IMR-90 (cell line): ENCODE data around the gene NPHP4. TPM values are rescaled to one million over a fixed set of nuclear protein-coding genes. Genes with fewer than 3 reads are reported as not detected.

ENCODE experiments used
- ATAC-seq: fragments of 200-7000 bp; cut with Tn5 transposase; 2 replicates; pipeline ENCODE4 v1.9.1; 2020; ENCODE audit warnings: low read depth, mild to moderate bottlenecking, moderate library complexity
- BruUV-seq: library from RNA; stranded (reverse); fragments of 400-500 nt; replicated peaks from 2 replicates; lab custom pipeline; 2021; lab: Mats Ljungman, UMichigan
- CTCF ChIA-PET: fragments of 300-600 bp; formaldehyde crosslinking; extraction: SDS; loops from one replicate; lab custom pipeline; 2021; ENCODE audit warnings: antibody characterized with exemption; lab: Yijun Ruan, JAX
- POLR2A ChIA-PET: fragments of 300-600 bp; sonication (Branson Sonifier 250); formaldehyde crosslinking; loops from one replicate; lab custom pipeline; 2022; ENCODE audit warnings: antibody characterized with exemption; ENCODE audit not compliant: unreplicated experiment; lab: Charles Lee
- DNase-seq: peaks from one replicate; pipeline ENCODE4 v3.0.0; 2013
- H2AFZ ChIP-seq: replicated peaks from 2 replicates; pipeline ENCODE3; 2013; ENCODE audit warnings: low read length, mild to moderate bottlenecking; ENCODE audit not compliant: poor library complexity
- H2AK5ac ChIP-seq: 2 replicates; pipeline ENCODE4 v1.6.1; 2013; ENCODE audit warnings: low read depth, low read length, inconsistent platforms
- H2AK9ac ChIP-seq: replicated peaks from 2 replicates; pipeline ENCODE3; 2013; ENCODE audit warnings: mild to moderate bottlenecking, low read depth, low read length, moderate library complexity; ENCODE audit not compliant: poor library complexity
- H2BK120ac ChIP-seq: 2 replicates; pipeline ENCODE4 v1.6.1; 2013; ENCODE audit warnings: low read depth, low read length, inconsistent platforms
- H2BK15ac ChIP-seq: 3 replicates; pipeline ENCODE4 v1.6.1; 2013; ENCODE audit warnings: low read depth, low read length, inconsistent platforms
- H2BK20ac ChIP-seq: 2 replicates; pipeline ENCODE4 v1.6.1; 2013; ENCODE audit warnings: low read depth, mild to moderate bottlenecking, inconsistent platforms, low read length, moderate library complexity
- H2BK5ac ChIP-seq: 2 replicates; pipeline ENCODE4 v1.6.1; 2013; ENCODE audit warnings: mild to moderate bottlenecking, low read depth, low read length, inconsistent platforms; ENCODE audit not compliant: poor library complexity, severe bottlenecking
- H3K14ac ChIP-seq: replicated peaks from 2 replicates; pipeline ENCODE4 v1.6.1; 2013; ENCODE audit warnings: low read depth, low read length, inconsistent platforms
- H3K18ac ChIP-seq: 2 replicates; pipeline ENCODE4 v1.6.1; 2013; ENCODE audit warnings: low read depth, low read length, control low read depth
- H3K23ac ChIP-seq: 2 replicates; pipeline ENCODE4 v1.6.1; 2013; ENCODE audit warnings: low read depth, low read length, inconsistent platforms
- H3K27ac ChIP-seq: 2 replicates; pipeline ENCODE4 v1.5.1; 2013; ENCODE audit warnings: mild to moderate bottlenecking, control low read depth, low read length; ENCODE audit not compliant: insufficient read depth
- H3K27me3 ChIP-seq: 2 replicates; pipeline ENCODE4 v1.6.1; 2013; ENCODE audit warnings: low read length; ENCODE audit not compliant: control insufficient read depth, insufficient read depth
- H3K36me3 ChIP-seq: 2 replicates; pipeline ENCODE4 v1.6.1; 2013; ENCODE audit warnings: low read length, mixed read lengths; ENCODE audit not compliant: control insufficient read depth, insufficient read depth
- H3K4ac ChIP-seq: 2 replicates; pipeline ENCODE4 v1.6.1; 2013; ENCODE audit warnings: low read depth, low read length, inconsistent platforms
- H3K4me1 ChIP-seq: 2 replicates; pipeline ENCODE4 v1.6.1; 2013; ENCODE audit warnings: low read length, mixed read lengths; ENCODE audit not compliant: control insufficient read depth, insufficient read depth
- H3K4me2 ChIP-seq: 2 replicates; pipeline ENCODE4 v1.6.1; 2013; ENCODE audit warnings: low read depth, mild to moderate bottlenecking, control low read depth, low read length, moderate library complexity
- H3K4me3 ChIP-seq: 2 replicates; pipeline ENCODE4 v1.5.1; 2013; ENCODE audit warnings: low read depth, mild to moderate bottlenecking, control low read depth, low read length, moderate library complexity; ENCODE audit not compliant: insufficient read depth
- H3K56ac ChIP-seq: 2 replicates; pipeline ENCODE4 v1.6.1; 2013; ENCODE audit warnings: low read length, inconsistent platforms; ENCODE audit not compliant: insufficient read depth; ENCODE audit errors: extremely low read depth
- H3K79me1 ChIP-seq, 2 experiments: 2 replicates each; pipeline ENCODE4 v1.6.1; 2013; ENCODE audit warnings: low read length in 2 of 2, inconsistent platforms in 1 of 2, low read depth in 1 of 2
- H3K9ac ChIP-seq: 2 replicates; pipeline ENCODE4 v1.6.1; 2013; ENCODE audit warnings: low read depth, low read length, control low read depth
- H3K9me1 ChIP-seq: 2 replicates; pipeline ENCODE4 v1.6.1; 2013; ENCODE audit warnings: low read length, inconsistent platforms; ENCODE audit not compliant: insufficient read depth
- H3K9me3 ChIP-seq: 2 replicates; pipeline ENCODE4 v1.6.1; 2013; ENCODE audit warnings: low read length; ENCODE audit not compliant: control insufficient read depth, insufficient read depth
- H4K20me1 ChIP-seq: 2 replicates; pipeline ENCODE4 v1.6.1; 2013; ENCODE audit warnings: low read length, inconsistent platforms; ENCODE audit not compliant: insufficient read depth
- H4K5ac ChIP-seq: 2 replicates; pipeline ENCODE4 v1.6.1; 2013; ENCODE audit warnings: mild to moderate bottlenecking, low read depth, low read length, control low read depth
- H4K8ac ChIP-seq, 2 experiments: 2 replicates each; pipeline ENCODE4 v1.6.1; 2013; ENCODE audit warnings: low read depth in 2 of 2, low read length in 2 of 2, control low read depth in 1 of 2, inconsistent platforms in 1 of 2
- H4K91ac ChIP-seq: 2 replicates; pipeline ENCODE4 v1.6.1; 2013; ENCODE audit warnings: low read depth, low read length, inconsistent platforms; ENCODE audit not compliant: insufficient read depth
- BHLHE40 ChIP-seq: fragments of 150-350 bp; IDR thresholded peaks from 2 replicates; pipeline ENCODE4 v1.6.1; 2016; ENCODE audit warnings: mild to moderate bottlenecking, low read depth, low read length
- CEBPB ChIP-seq: IDR thresholded peaks from 2 replicates; pipeline ENCODE4 v1.6.1; 2012; ENCODE audit warnings: low read depth, low read length, improper control_type of control experiment
- CTCF ChIP-seq: conservative IDR thresholded peaks from 2 replicates; pipeline ENCODE4 v1.5.1; 2012; ENCODE audit warnings: mild to moderate bottlenecking, low read depth, low read length, improper control_type of control experiment
- ELK1 ChIP-seq: fragments of 150-350 bp; IDR thresholded peaks from 2 replicates; pipeline ENCODE4 v1.6.1; 2016; ENCODE audit warnings: low read depth, mild to moderate bottlenecking, low read length, moderate library complexity, borderline replicate concordance
- MAFK ChIP-seq: IDR thresholded peaks from 2 replicates; pipeline ENCODE4 v1.6.1; 2012; ENCODE audit warnings: low read depth, low read length, improper control_type of control experiment
- MAZ ChIP-seq: IDR thresholded peaks from 2 replicates; pipeline ENCODE4 v1.6.1; 2012; ENCODE audit warnings: low read depth, mild to moderate bottlenecking, low read length, improper control_type of control experiment, moderate library complexity, borderline replicate concordance
- MXI1 ChIP-seq: IDR thresholded peaks from 2 replicates; pipeline ENCODE4 v1.6.1; 2012; ENCODE audit warnings: low read depth, mild to moderate bottlenecking, low read length, moderate library complexity, borderline replicate concordance
- NFE2L2 ChIP-seq: fragments of 150-350 bp; IDR thresholded peaks from 2 replicates; pipeline ENCODE4 v1.6.1; 2016; ENCODE audit warnings: low read depth, mild to moderate bottlenecking, low read length
- POLR2A ChIP-seq: IDR thresholded peaks from 2 replicates; pipeline ENCODE4 v1.6.1; 2012; ENCODE audit warnings: mild to moderate bottlenecking, low read depth, low read length
- RAD21 ChIP-seq: IDR thresholded peaks from 2 replicates; pipeline ENCODE4 v1.6.1; 2012; ENCODE audit warnings: low read length, improper control_type of control experiment
- RCOR1 ChIP-seq: IDR thresholded peaks from 2 replicates; pipeline ENCODE4 v1.6.1; 2012; ENCODE audit warnings: mild to moderate bottlenecking, low read length, improper control_type of control experiment; ENCODE audit not compliant: insufficient replicate concordance
- RFX5 ChIP-seq: IDR thresholded peaks from 2 replicates; pipeline ENCODE4 v1.8.0; 2012; ENCODE audit warnings: low read depth, mild to moderate bottlenecking, low read length, moderate library complexity
- SMC3 ChIP-seq: fragments of 150-350 bp; IDR thresholded peaks from 2 replicates; pipeline ENCODE4 v1.6.1; 2016; ENCODE audit warnings: low read depth, mild to moderate bottlenecking, antibody characterized with exemption, low read length, moderate library complexity
- WGBS, 2 experiments: methylation state at CpG; one replicate each; pipeline versions ENCODE4 v1.1.5 to v1.1.7; 2013; ENCODE audit warnings: missing lambda C conversion rate in 2 of 2; ENCODE audit not compliant: insufficient read length in 1 of 2; ENCODE audit errors: extremely low coverage in 2 of 2; 5-methylcytosine and 5-hydroxymethylcytosine counted together
- dilution Hi-C: fragments of 300-500 bp; cut with HindIII; formaldehyde crosslinking; loops from one replicate; pipeline ENCODE4 v1.14.3; 2018; ENCODE audit warnings: low sequenced_read_pairs; ENCODE audit not compliant: unreplicated experiment
- in situ Hi-C: fragments of 300-500 bp; cut with MboI; formaldehyde crosslinking; loops from 3 replicates; pipeline ENCODE4 v1.14.3; 2019; ENCODE audit warnings: low sequenced_read_pairs, inconsistent platforms, mixed read lengths
- intact Hi-C: fragments of 100-400 bp; cut with micrococcal nuclease; formaldehyde crosslinking; loops from 2 replicates; pipeline ENCODE4 v1.10.0; 2022
- polyA plus RNA-seq, 3 experiments: library from polyadenylated mRNA; depleted of rRNA; stranded (reverse); fragments of >200 nt; gene quantifications; 2 replicates each; pipeline ENCODE4 v1.2.3, GENCODE V29; 2012; ENCODE audit warnings: low replicate concordance in 1 of 3
- total RNA-seq: library from RNA; depleted of rRNA; stranded (reverse); fragments of >200 nt; gene quantifications from 2 replicates; pipeline ENCODE4 v1.2.3, GENCODE V29; 2012
- TF ChIP-seq, protein P1 (sequence below): fragments of 150-350 bp; IDR thresholded peaks from 2 replicates; pipeline ENCODE4 v1.6.1; 2017; ENCODE audit warnings: mild to moderate bottlenecking, antibody characterized with exemption, low read length, low read depth

NPHP4 gene
- total and polyA plus RNA-seq, 2 of the 4 experiments (the other 2 are of a cell fraction): 2.0 to 5.5 TPM

GRCh38 chr1:5832916-5833895 lies 159.0 kb downstream of the NPHP4 start:
- WGBS, 2 experiments: 72% methylated on average over 11 of the region's 40 CpGs; no CpG with 5 or more reads in 1 of the 2 experiments
- TF ChIP-seq CEBPB: no peak
- TF ChIP-seq MXI1: no peak
- no peak for TF ChIP-seq BHLHE40
- no peak for TF ChIP-seq POLR2A
- no peak for TF ChIP-seq MAFK
- no peak for TF ChIP-seq RAD21
- no peak for TF ChIP-seq RFX5
- no peak for TF ChIP-seq CTCF
- no peak for TF ChIP-seq MAZ
- TF ChIP-seq RCOR1: no peak
- no peak for TF ChIP-seq ELK1
- TF ChIP-seq NFE2L2: no peak
- TF ChIP-seq, protein P1, sequence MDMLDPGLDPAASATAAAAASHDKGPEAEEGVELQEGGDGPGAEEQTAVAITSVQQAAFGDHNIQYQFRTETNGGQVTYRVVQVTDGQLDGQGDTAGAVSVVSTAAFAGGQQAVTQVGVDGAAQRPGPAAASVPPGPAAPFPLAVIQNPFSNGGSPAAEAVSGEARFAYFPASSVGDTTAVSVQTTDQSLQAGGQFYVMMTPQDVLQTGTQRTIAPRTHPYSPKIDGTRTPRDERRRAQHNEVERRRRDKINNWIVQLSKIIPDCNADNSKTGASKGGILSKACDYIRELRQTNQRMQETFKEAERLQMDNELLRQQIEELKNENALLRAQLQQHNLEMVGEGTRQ: no peak
- TF ChIP-seq SMC3: no peak

More at GRCh38 chr1:5832916-5833895, 159.0 kb downstream of the NPHP4 start:
- Histone ChIP-seq H3K23ac (no peak overlapping the region), H2BK15ac (no peak overlapping the region), H3K14ac (no peak overlapping the region), H3K9ac (no peak overlapping the region), H3K4me2 (no peak overlapping the region), H3K27ac (no peak overlapping the region), H2BK5ac (no peak overlapping the region), H3K4me3 (no peak overlapping the region), H2BK120ac (no peak overlapping the region), H3K27me3 (no peaks in the 10 kb centered on the region), H2AFZ (peak overlapping the region; percentile 32), H3K9me1 (no peaks in the 10 kb centered on the region), H4K91ac (no peak overlapping the region), H2AK9ac (no peak overlapping the region), H3K4me1 (no peaks in the 10 kb centered on the region), H3K56ac (no peak overlapping the region), H4K20me1 (no peaks in the 10 kb centered on the region), H2AK5ac (no peak overlapping the region), H3K4ac (no peak overlapping the region), H4K8ac (no peak overlapping the region), H3K18ac (no peak overlapping the region), H2BK20ac (no peak overlapping the region), H3K9me3 (peaks cover 14% of the 10 kb centered on the region), H3K36me3 (no peaks in the 10 kb centered on the region), H4K5ac (no peak overlapping the region), H3K79me1 (no peaks in the 10 kb centered on the region)
- ATAC-seq (no peak), DNase-seq (no peak)
- in situ Hi-C loops (no loop called here), intact Hi-C loops (no loop called here), dilution Hi-C loops (no loop called here)
- no TSS peak for BruUV-seq
- ChIA-PET POLR2A (no interaction called here), CTCF (no interaction called here)
